WTC11 (cell line): ENCODE measurements around the gene ZSCAN9.

Experiments
- HMGA2 ChIP-seq: fragments of 250-450 bp; sonication (Bioruptor Pico); IDR thresholded peaks from 2 replicates; pipeline ENCODE4 v1.4.0; 2021; ENCODE audit warnings: mild to moderate bottlenecking, moderate library complexity
- IRF1 ChIP-seq: sonication (generic); formaldehyde crosslinking; IDR thresholded peaks from 2 replicates; pipeline ENCODE4 v1.8.0; 2023; ENCODE audit warnings: missing genetic modification reagents
- NFYB ChIP-seq: sonication (generic); formaldehyde crosslinking; conservative IDR thresholded peaks from 2 replicates; pipeline ENCODE4 v1.8.0; 2022; ENCODE audit warnings: low read depth, missing genetic modification reagents
- ZNF317 ChIP-seq: sonication (generic); formaldehyde crosslinking; IDR thresholded peaks from 2 replicates; pipeline ENCODE4 v1.8.1; 2023; ENCODE audit warnings: low read depth, mild to moderate bottlenecking, moderate library complexity, missing genetic modification reagents, borderline replicate concordance
- TF ChIP-seq, protein P1 (sequence below): sonication (generic); formaldehyde crosslinking; IDR thresholded peaks from 2 replicates; pipeline ENCODE4 v1.8.1; 2023; ENCODE audit warnings: mild to moderate bottlenecking, moderate library complexity, missing genetic modification reagents
- TF ChIP-seq, protein P2 (sequence below): sonication (generic); formaldehyde crosslinking; IDR thresholded peaks from 2 replicates; pipeline ENCODE4 v1.8.0; 2023; ENCODE audit warnings: missing genetic modification reagents, mild to moderate bottlenecking, borderline replicate concordance
- TF ChIP-seq, protein P3 (sequence below): fragments of 200-600 bp; IDR thresholded peaks from 2 replicates; pipeline ENCODE4 v1.8.0; 2022; ENCODE audit warnings: antibody characterized with exemption

DNA sequence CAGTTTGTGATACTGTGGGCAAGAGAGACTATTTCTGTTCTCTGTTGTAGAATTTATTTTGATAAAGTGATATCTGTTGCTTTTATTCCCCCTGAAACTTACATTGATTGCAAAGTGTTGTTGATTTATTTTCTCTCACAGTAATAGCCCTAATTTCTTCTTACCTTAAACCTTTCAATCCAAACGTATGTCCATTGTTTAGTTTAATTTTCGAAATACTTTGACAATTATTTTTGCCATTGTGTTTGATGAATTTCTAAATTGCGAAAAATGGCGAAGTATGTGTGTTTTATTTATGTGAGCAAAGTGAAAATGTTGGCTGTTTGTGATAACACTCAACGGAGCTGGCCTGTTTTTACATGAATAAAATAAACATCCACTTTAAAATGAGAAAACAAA is 41.5 kb downstream of the ZSCAN9 start:
- TF ChIP-seq, protein P1, sequence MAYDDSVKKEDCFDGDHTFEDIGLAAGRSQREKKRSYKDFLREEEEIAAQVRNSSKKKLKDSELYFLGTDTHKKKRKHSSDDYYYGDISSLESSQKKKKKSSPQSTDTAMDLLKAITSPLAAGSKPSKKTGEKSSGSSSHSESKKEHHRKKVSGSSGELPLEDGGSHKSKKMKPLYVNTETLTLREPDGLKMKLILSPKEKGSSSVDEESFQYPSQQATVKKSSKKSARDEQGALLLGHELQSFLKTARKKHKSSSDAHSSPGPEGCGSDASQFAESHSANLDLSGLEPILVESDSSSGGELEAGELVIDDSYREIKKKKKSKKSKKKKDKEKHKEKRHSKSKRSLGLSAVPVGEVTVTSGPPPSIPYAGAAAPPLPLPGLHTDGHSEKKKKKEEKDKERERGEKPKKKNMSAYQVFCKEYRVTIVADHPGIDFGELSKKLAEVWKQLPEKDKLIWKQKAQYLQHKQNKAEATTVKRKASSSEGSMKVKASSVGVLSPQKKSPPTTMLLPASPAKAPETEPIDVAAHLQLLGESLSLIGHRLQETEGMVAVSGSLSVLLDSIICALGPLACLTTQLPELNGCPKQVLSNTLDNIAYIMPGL (CRISPR knock-in tag) = no peak
- TF ChIP-seq, protein P2, sequence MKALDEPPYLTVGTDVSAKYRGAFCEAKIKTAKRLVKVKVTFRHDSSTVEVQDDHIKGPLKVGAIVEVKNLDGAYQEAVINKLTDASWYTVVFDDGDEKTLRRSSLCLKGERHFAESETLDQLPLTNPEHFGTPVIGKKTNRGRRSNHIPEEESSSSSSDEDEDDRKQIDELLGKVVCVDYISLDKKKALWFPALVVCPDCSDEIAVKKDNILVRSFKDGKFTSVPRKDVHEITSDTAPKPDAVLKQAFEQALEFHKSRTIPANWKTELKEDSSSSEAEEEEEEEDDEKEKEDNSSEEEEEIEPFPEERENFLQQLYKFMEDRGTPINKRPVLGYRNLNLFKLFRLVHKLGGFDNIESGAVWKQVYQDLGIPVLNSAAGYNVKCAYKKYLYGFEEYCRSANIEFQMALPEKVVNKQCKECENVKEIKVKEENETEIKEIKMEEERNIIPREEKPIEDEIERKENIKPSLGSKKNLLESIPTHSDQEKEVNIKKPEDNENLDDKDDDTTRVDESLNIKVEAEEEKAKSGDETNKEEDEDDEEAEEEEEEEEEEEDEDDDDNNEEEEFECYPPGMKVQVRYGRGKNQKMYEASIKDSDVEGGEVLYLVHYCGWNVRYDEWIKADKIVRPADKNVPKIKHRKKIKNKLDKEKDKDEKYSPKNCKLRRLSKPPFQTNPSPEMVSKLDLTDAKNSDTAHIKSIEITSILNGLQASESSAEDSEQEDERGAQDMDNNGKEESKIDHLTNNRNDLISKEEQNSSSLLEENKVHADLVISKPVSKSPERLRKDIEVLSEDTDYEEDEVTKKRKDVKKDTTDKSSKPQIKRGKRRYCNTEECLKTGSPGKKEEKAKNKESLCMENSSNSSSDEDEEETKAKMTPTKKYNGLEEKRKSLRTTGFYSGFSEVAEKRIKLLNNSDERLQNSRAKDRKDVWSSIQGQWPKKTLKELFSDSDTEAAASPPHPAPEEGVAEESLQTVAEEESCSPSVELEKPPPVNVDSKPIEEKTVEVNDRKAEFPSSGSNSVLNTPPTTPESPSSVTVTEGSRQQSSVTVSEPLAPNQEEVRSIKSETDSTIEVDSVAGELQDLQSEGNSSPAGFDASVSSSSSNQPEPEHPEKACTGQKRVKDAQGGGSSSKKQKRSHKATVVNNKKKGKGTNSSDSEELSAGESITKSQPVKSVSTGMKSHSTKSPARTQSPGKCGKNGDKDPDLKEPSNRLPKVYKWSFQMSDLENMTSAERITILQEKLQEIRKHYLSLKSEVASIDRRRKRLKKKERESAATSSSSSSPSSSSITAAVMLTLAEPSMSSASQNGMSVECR (CRISPR knock-in tag) = no peak
- TF ChIP-seq NFYB (CRISPR knock-in tag) (no peak), ZNF317 (CRISPR knock-in tag) (no peak), HMGA2 (no peak), IRF1 (CRISPR knock-in tag) (no peak)
- TF ChIP-seq, protein P3, sequence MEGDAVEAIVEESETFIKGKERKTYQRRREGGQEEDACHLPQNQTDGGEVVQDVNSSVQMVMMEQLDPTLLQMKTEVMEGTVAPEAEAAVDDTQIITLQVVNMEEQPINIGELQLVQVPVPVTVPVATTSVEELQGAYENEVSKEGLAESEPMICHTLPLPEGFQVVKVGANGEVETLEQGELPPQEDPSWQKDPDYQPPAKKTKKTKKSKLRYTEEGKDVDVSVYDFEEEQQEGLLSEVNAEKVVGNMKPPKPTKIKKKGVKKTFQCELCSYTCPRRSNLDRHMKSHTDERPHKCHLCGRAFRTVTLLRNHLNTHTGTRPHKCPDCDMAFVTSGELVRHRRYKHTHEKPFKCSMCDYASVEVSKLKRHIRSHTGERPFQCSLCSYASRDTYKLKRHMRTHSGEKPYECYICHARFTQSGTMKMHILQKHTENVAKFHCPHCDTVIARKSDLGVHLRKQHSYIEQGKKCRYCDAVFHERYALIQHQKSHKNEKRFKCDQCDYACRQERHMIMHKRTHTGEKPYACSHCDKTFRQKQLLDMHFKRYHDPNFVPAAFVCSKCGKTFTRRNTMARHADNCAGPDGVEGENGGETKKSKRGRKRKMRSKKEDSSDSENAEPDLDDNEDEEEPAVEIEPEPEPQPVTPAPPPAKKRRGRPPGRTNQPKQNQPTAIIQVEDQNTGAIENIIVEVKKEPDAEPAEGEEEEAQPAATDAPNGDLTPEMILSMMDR = no peak
